Ishikawa (cell line): Measurements from ENCODE around the gene KCNG1.

Experiments
- CEBPB ChIP-seq: IDR thresholded peaks from 2 replicates; pipeline ENCODE4 v1.6.1; 2012
- CREB1 ChIP-seq: IDR thresholded peaks from 2 replicates; pipeline ENCODE4 v1.6.1; 2012; ENCODE audit warnings: low read depth
- EGR1 ChIP-seq: IDR thresholded peaks from 2 replicates; pipeline ENCODE4 v1.6.1; 2012
- EP300 ChIP-seq: IDR thresholded peaks from 2 replicates; pipeline ENCODE4 v1.6.1; 2012; ENCODE audit warnings: borderline replicate concordance
- FOXM1 ChIP-seq: IDR thresholded peaks from 2 replicates; pipeline ENCODE4 v1.6.1; 2012; ENCODE audit warnings: low read depth, borderline replicate concordance
- NFIC ChIP-seq: IDR thresholded peaks from 2 replicates; pipeline ENCODE4 v1.6.1; 2012
- RAD21 ChIP-seq: IDR thresholded peaks from 2 replicates; pipeline ENCODE4 v1.6.1; 2012; ENCODE audit warnings: low read depth
- TAF1 ChIP-seq: IDR thresholded peaks from 2 replicates; pipeline ENCODE4 v1.6.1; 2012; ENCODE audit warnings: low read depth, mild to moderate bottlenecking
- TCF12 ChIP-seq: IDR thresholded peaks from 2 replicates; pipeline ENCODE4 v1.6.1; 2012; ENCODE audit warnings: low read depth
- TEAD4 ChIP-seq: IDR thresholded peaks from 2 replicates; pipeline ENCODE4 v1.6.1; 2012
- YY1 ChIP-seq: IDR thresholded peaks from 2 replicates; pipeline ENCODE4 v1.6.1; 2012; ENCODE audit warnings: low read depth
- ZBTB7A ChIP-seq: IDR thresholded peaks from 2 replicates; pipeline ENCODE4 v1.6.1; 2012; ENCODE audit warnings: low read depth
- TF ChIP-seq, protein P1 (sequence below): IDR thresholded peaks from 2 replicates; pipeline ENCODE4 v1.6.1; 2012; ENCODE audit warnings: low read depth, mild to moderate bottlenecking
- TF ChIP-seq, protein P2 (sequence below): IDR thresholded peaks from 2 replicates; pipeline ENCODE4 v1.6.1; 2012
- TF ChIP-seq, protein P3 (sequence below): IDR thresholded peaks from 2 replicates; pipeline ENCODE4 v1.6.1; 2012

The KCNG1 gene

DNA sequence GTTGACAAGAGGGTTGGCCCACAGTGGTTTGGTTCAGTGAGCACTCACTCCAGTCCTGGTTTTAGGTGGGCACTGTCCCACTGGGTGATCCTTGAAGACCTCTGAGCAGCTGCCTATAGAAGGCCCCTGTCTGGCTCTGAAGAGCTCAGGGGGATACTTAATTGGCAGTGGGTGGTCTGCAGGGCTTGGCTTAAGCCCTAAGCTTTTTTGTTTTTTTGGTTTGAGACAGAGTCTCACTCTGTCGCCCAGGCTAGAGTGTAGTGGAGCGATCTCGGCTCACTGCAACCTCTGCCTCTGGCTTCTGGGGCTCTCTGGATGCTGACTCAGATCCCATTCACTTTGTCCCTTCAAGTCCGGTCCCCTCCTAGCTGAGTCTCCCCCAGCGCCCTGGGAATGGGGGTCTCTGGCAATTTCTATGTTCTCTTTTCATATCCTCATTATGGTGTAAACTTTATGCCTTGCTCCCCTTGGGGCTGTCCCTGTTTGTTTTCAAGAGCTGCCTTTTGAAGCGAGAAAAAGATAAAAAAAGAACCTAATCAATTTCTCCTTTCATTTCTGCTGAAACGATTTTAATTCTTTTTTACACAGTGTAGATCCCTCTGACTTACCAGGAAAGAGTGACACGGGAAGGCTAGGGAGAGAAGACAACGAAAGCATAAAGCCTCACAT, 12.2 kb upstream of the KCNG1 start:
- TF ChIP-seq TEAD4: no peak
- no peak for TF ChIP-seq EP300
- TF ChIP-seq NFIC: no peak
- TF ChIP-seq CREB1: no peak
- no peak for TF ChIP-seq TAF1
- no peak for TF ChIP-seq CEBPB
- TF ChIP-seq TCF12: no peak
- TF ChIP-seq YY1: no peak
- TF ChIP-seq, protein P1, sequence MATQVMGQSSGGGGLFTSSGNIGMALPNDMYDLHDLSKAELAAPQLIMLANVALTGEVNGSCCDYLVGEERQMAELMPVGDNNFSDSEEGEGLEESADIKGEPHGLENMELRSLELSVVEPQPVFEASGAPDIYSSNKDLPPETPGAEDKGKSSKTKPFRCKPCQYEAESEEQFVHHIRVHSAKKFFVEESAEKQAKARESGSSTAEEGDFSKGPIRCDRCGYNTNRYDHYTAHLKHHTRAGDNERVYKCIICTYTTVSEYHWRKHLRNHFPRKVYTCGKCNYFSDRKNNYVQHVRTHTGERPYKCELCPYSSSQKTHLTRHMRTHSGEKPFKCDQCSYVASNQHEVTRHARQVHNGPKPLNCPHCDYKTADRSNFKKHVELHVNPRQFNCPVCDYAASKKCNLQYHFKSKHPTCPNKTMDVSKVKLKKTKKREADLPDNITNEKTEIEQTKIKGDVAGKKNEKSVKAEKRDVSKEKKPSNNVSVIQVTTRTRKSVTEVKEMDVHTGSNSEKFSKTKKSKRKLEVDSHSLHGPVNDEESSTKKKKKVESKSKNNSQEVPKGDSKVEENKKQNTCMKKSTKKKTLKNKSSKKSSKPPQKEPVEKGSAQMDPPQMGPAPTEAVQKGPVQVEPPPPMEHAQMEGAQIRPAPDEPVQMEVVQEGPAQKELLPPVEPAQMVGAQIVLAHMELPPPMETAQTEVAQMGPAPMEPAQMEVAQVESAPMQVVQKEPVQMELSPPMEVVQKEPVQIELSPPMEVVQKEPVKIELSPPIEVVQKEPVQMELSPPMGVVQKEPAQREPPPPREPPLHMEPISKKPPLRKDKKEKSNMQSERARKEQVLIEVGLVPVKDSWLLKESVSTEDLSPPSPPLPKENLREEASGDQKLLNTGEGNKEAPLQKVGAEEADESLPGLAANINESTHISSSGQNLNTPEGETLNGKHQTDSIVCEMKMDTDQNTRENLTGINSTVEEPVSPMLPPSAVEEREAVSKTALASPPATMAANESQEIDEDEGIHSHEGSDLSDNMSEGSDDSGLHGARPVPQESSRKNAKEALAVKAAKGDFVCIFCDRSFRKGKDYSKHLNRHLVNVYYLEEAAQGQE: no peak

DNA sequence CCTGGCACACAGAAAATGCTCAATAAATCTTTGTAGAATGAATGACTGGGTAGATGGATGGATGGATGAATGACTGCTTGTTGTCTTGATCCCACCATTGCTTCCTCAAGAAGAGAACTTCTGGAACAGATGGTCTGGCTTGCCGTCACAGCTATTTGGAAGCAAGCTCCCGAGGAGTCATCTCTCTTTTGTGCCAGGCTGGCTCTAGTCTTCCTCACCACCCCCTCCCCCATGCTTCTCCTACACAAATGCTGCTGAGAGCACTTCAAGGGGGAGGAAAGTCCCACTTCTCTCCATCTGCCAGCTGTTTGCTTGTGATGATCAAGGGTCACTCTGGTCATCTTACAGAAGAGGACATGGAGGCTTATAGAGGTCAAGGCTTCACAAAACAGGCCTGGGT, 11.6 kb upstream of the KCNG1 start:
- no peak for TF ChIP-seq FOXM1
- TF ChIP-seq ZBTB7A: no peak
- TF ChIP-seq NFIC: no peak
- TF ChIP-seq, protein P1: no peak
- TF ChIP-seq YY1: no peak
- TF ChIP-seq, protein P2, sequence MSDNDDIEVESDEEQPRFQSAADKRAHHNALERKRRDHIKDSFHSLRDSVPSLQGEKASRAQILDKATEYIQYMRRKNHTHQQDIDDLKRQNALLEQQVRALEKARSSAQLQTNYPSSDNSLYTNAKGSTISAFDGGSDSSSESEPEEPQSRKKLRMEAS: no peak
- TF ChIP-seq CREB1: no peak
- TF ChIP-seq TAF1: no peak
- TF ChIP-seq EGR1: no peak
- TF ChIP-seq TEAD4: no peak

DNA sequence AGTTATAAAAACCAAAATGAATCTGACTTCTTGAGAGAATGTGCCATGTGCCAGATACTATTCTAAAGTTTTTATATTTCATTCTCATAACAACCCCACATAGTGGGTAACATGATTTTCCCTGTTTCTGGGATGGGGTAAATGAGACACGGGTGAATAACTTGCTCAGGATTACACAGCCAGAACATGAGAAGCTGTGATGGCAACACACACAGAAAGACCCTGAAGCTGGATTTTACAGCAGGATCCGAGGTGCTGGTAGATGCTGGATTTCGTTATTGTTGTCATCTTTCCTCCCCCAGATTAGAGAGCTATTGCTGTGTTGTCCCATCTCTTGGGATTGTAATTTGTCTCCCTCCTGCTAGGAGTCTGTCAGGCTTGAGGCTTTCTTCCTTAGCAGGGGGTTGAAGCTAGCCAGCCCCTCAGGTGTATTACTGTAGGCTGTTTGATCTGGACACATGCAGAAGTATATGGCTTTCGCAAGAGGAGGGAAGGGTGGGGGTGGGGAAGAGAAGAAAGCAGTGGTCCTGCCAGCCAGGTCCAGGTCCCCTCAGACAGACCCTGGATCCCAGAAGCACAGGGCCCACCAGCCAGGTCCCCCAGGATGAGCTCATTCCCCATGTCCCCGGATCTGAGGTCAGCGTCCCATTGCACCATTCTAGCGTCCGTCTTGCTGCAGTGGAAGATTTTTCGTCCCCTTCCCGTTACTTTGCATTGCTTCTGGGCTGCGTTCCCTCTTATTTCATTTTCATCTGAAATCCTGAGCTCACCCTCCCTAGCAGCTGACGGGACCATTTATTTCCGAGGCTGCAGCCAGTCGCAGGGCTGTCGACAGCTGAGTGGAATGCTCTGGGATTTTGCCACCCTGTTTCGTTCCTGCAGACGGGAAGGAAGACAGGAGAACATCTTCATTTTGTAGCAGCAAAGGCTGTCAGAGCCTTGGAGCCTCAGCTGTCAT, 7.3 kb upstream of the KCNG1 start:
- TF ChIP-seq, protein P3, sequence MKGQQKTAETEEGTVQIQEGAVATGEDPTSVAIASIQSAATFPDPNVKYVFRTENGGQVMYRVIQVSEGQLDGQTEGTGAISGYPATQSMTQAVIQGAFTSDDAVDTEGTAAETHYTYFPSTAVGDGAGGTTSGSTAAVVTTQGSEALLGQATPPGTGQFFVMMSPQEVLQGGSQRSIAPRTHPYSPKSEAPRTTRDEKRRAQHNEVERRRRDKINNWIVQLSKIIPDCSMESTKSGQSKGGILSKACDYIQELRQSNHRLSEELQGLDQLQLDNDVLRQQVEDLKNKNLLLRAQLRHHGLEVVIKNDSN: no peak
- TF ChIP-seq YY1 (no peak), TEAD4 (no peak), TAF1 (no peak), EGR1 (no peak), TCF12 (no peak), ZBTB7A (no peak)
- TF ChIP-seq, protein P1: no peak

DNA sequence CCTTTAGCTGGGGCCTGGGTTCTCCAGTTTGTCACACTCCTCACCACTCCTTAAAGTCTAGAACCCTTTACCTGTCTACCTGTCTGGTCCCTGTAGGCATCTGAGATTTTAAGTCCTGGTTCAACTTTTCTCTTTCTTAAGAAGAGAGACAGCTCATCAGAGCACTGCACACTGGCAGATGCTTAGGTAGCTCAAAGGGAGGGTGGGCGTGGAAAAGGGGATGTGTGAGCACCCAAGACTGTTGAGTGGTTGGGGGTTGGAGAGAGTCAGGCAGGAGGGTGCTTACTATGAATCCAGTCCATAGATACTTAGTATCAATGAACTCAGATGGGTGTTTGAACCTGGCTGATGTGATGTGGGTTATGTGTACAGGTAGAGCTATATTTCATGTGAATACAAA, 6.6 kb upstream of the KCNG1 start:
- TF ChIP-seq, protein P1: no peak
- TF ChIP-seq FOXM1 (no peak), RAD21 (no peak)
